DND-41 (cell line): ENCODE results near the gene ARMC2.

ENCODE experiments used
- ATAC-seq: fragments of 200-7000 bp; cut with Tn5 transposase; 3 replicates; pipeline ENCODE4 v1.9.1; 2021; ENCODE audit warnings: low read depth; ENCODE audit not compliant: insufficient read depth
- DNase-seq: peaks from one replicate; pipeline ENCODE4 v3.0.0-alpha.2; 2020
- H2AFZ ChIP-seq: 2 replicates; pipeline ENCODE4 v1.6.0; 2012; ENCODE audit warnings: low read depth, low read length
- H3K27ac ChIP-seq: 2 replicates; pipeline ENCODE4 v1.5.1; 2012; ENCODE audit warnings: low read length, inconsistent platforms
- H3K27me3 ChIP-seq: fragments of 200-600 bp; sonication (generic); 2 replicates; pipeline ENCODE4 v1.6.0; 2012; ENCODE audit warnings: low read length, mild to moderate bottlenecking, inconsistent platforms; ENCODE audit not compliant: insufficient read depth, poor library complexity
- H3K36me3 ChIP-seq: 2 replicates; pipeline ENCODE4 v1.5.1; 2012; ENCODE audit warnings: low read length, inconsistent platforms; ENCODE audit not compliant: insufficient read depth
- H3K4me1 ChIP-seq: 2 replicates; pipeline ENCODE4 v1.5.1; 2012; ENCODE audit warnings: mild to moderate bottlenecking, low read length; ENCODE audit not compliant: insufficient read depth
- H3K4me2 ChIP-seq: 2 replicates; pipeline ENCODE4 v1.6.0; 2012; ENCODE audit warnings: mild to moderate bottlenecking, moderate library complexity, low read length, inconsistent platforms; ENCODE audit not compliant: insufficient read depth
- H3K4me3 ChIP-seq, 2 experiments: fragments of 200-600 bp in 1 of 2; shearing (Covaris generic) in 1 of 2; 2 replicates each; pipeline ENCODE4 v1.5.1; 2012 to 2016; ENCODE audit warnings: inconsistent platforms in 2 of 2, low read length in 2 of 2, mild to moderate bottlenecking in 2 of 2, low read depth in 1 of 2, moderate library complexity in 1 of 2
- H3K79me2 ChIP-seq: 2 replicates; pipeline ENCODE4 v1.6.0; 2012; ENCODE audit warnings: low read length, inconsistent platforms; ENCODE audit not compliant: insufficient read depth
- H3K9ac ChIP-seq: 2 replicates; pipeline ENCODE4 v1.6.0; 2012; ENCODE audit warnings: low read depth, mild to moderate bottlenecking, inconsistent platforms, low read length, moderate library complexity
- H3K9me3 ChIP-seq: 2 replicates; pipeline ENCODE4 v1.5.1; 2012; ENCODE audit warnings: low read length, moderate library complexity, mild to moderate bottlenecking, inconsistent platforms; ENCODE audit not compliant: insufficient read depth, severe bottlenecking
- H4K20me1 ChIP-seq: 2 replicates; pipeline ENCODE4 v1.6.0; 2012; ENCODE audit warnings: low read length; ENCODE audit not compliant: insufficient read depth
- EZH2 ChIP-seq: IDR thresholded peaks from 3 replicates; pipeline ENCODE4 v1.6.1; 2012; ENCODE audit warnings: borderline replicate concordance, low read depth, mild to moderate bottlenecking, moderate library complexity, low read length, inconsistent platforms; ENCODE audit not compliant: severe bottlenecking
- TF ChIP-seq, protein P1 (sequence below): IDR thresholded peaks from 2 replicates; pipeline ENCODE4 v1.5.1; 2012; ENCODE audit warnings: borderline replicate concordance, low read length, moderate library complexity, mild to moderate bottlenecking; ENCODE audit not compliant: poor library complexity, severe bottlenecking; ENCODE audit errors: extremely low read depth

The ARMC2 gene

DNA sequence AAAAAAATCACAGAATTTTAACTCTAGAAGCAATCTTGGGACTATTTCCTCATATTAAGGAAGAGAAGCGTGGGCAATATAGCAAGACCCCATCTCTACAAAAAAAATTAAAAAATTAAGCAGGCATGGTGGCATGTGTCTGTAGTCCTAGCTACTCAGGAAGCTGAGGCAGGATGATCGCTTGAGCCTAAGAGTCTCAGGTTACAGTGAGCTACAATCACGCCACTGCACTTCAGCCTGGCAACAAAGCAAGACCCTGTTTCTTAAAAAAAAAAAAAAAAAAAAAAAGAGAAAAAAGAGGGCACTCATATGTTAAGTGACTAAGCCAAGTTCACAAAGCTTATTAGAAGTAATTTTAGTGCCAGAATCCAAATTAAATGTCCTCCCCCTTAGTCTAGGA, 145.7 kb downstream of the ARMC2 start:
- no peaks in the 10 kb centered on the region for H4K20me1 ChIP-seq
- H2AFZ ChIP-seq, result no peak overlapping the region
- H3K4me2 ChIP-seq, result no peak overlapping the region
- H3K27me3 ChIP-seq, result no peaks in the 10 kb centered on the region
- no peak overlapping the region for H3K27ac ChIP-seq
- H3K9me3 ChIP-seq, result no peaks in the 10 kb centered on the region
- H3K4me1 ChIP-seq, result no peaks in the 10 kb centered on the region
- ATAC-seq (no peak), DNase-seq (no peak)
- H3K36me3 ChIP-seq, result 0 out of 2 replicates have a peak, but pooled peaks cover 7% of the 10 kb centered on the region
- H3K4me3 ChIP-seq, result no peak overlapping the region
- no peaks in the 10 kb centered on the region for H3K79me2 ChIP-seq
- TF ChIP-seq EZH2, result no peak
- TF ChIP-seq, protein P1, sequence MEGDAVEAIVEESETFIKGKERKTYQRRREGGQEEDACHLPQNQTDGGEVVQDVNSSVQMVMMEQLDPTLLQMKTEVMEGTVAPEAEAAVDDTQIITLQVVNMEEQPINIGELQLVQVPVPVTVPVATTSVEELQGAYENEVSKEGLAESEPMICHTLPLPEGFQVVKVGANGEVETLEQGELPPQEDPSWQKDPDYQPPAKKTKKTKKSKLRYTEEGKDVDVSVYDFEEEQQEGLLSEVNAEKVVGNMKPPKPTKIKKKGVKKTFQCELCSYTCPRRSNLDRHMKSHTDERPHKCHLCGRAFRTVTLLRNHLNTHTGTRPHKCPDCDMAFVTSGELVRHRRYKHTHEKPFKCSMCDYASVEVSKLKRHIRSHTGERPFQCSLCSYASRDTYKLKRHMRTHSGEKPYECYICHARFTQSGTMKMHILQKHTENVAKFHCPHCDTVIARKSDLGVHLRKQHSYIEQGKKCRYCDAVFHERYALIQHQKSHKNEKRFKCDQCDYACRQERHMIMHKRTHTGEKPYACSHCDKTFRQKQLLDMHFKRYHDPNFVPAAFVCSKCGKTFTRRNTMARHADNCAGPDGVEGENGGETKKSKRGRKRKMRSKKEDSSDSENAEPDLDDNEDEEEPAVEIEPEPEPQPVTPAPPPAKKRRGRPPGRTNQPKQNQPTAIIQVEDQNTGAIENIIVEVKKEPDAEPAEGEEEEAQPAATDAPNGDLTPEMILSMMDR, result no peak
- H3K9ac ChIP-seq, result no peak overlapping the region

DNA sequence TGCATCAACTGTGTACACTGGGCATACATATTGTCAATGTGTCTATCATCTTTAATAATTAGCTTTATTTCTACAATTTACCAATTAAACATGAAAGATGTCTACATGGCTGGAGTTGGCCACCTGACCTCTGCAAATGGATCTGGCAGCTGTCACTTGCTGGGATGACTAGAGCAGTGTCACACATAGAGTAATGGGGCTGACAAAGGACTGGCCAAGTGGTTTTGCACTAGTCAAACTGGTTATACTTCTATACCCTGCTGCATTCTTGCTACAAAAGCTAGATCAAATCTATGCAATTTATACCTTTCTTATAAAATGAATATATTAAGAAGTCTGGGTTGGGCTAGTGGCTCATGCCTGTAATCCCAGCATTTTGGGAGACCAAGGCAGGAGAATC, 147.1 kb downstream of the ARMC2 start:
- H3K9ac ChIP-seq, result no peak overlapping the region
- no peak overlapping the region for H2AFZ ChIP-seq
- ATAC-seq (no peak), DNase-seq (no peak)
- no peaks in the 10 kb centered on the region for H3K4me1 ChIP-seq
- no peaks in the 10 kb centered on the region for H3K27me3 ChIP-seq
- no peaks in the 10 kb centered on the region for H3K9me3 ChIP-seq
- no peaks in the 10 kb centered on the region for H3K79me2 ChIP-seq
- H3K4me3 ChIP-seq, result no peak overlapping the region
- H3K36me3 ChIP-seq, result 0 out of 2 replicates have a peak, but pooled peaks cover 7% of the 10 kb centered on the region
- no peaks in the 10 kb centered on the region for H4K20me1 ChIP-seq
- TF ChIP-seq, protein P1, result no peak
- no peak for TF ChIP-seq EZH2
- no peak overlapping the region for H3K27ac ChIP-seq
- H3K4me2 ChIP-seq, result no peak overlapping the region

GRCh38 chr6:108996208-108996607, 148.0 kb downstream of the ARMC2 start:
- DNase-seq (no peak), ATAC-seq (no peak)
- Histone ChIP-seq H3K27me3 (no peaks in the 10 kb centered on the region), H4K20me1 (no peaks in the 10 kb centered on the region), H3K9ac (no peak overlapping the region), H3K36me3 (0 out of 2 replicates have a peak, but pooled peaks cover 7% of the 10 kb centered on the region), H3K27ac (no peak overlapping the region), H3K4me3 (no peak overlapping the region), H3K4me2 (no peak overlapping the region), H2AFZ (no peak overlapping the region), H3K9me3 (no peaks in the 10 kb centered on the region), H3K79me2 (no peaks in the 10 kb centered on the region), H3K4me1 (no peaks in the 10 kb centered on the region)
- TF ChIP-seq, protein P1, result no peak
- no peak for TF ChIP-seq EZH2

DNA sequence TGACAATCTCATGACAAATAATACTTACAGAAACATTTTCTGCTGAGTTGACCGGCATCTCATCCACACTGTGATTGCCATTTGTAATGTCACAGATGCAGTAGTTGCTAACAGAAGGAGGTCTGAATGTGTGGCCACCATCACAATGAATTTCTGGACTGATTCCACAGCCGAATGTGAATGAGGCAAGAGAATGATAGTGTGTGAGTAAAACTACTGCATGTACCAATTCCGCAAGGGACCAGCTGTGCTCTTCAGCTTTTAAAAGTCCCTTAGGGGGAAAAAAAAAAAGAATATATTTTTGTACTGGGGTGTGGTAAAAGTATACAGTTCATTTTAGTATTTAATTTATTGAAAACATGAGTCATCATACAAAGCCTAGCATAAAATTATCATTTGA, 150.3 kb downstream of the ARMC2 start:
- Histone ChIP-seq H3K9ac (no peak overlapping the region), H3K4me3 (no peak overlapping the region), H3K9me3 (no peaks in the 10 kb centered on the region), H3K4me2 (no peak overlapping the region), H3K79me2 (no peaks in the 10 kb centered on the region), H4K20me1 (no peaks in the 10 kb centered on the region), H3K36me3 (0 out of 2 replicates have a peak, but pooled peaks cover 4% of the 10 kb centered on the region), H3K27me3 (no peaks in the 10 kb centered on the region), H2AFZ (no peak overlapping the region), H3K27ac (no peak overlapping the region), H3K4me1 (no peaks in the 10 kb centered on the region)
- TF ChIP-seq, protein P1, result no peak
- TF ChIP-seq EZH2, result no peak
- no peak for ATAC-seq
- DNase-seq, result no peak
